Panc1 (cell line): ENCODE measurements around the gene RASSF4. TPM values are rescaled to one million over a fixed set of nuclear protein-coding genes. Genes with fewer than 3 reads are reported as not detected.

Experiments used
- ATAC-seq: fragments of 200-7000 bp; cut with Tn5 transposase; 2 replicates; pipeline ENCODE4 v1.9.1; 2020; ENCODE audit warnings: mild to moderate bottlenecking, moderate library complexity
- BruUV-seq: library from RNA; stranded (reverse); fragments of 400-500 nt; replicated peaks from 2 replicates; lab custom pipeline; 2021; lab: Mats Ljungman, UMichigan
- CTCF ChIA-PET: fragments of 300-600 bp; sonication (Branson Sonifier 250); formaldehyde crosslinking; loops from one replicate; lab custom pipeline; 2022; ENCODE audit warnings: antibody characterized with exemption; lab: Charles Lee
- POLR2A ChIA-PET: fragments of 300-600 bp; sonication (Branson Sonifier 250); formaldehyde crosslinking; loops from one replicate; lab custom pipeline; 2022; ENCODE audit warnings: antibody characterized with exemption; lab: Charles Lee
- DNase-seq: peaks from one replicate; pipeline ENCODE4 v3.0.0-alpha.2; 2010; ENCODE audit warnings: low read depth, low spot score
- H3K27ac ChIP-seq: 2 replicates; pipeline ENCODE4 v1.5.1; 2011; ENCODE audit warnings: mild to moderate bottlenecking, low read length, inconsistent platforms
- H3K27me3 ChIP-seq: fragments of 200-500 bp; sonication (Bioruptor generic); 2 replicates; pipeline ENCODE4 v1.6.0; 2014; ENCODE audit warnings: low read length, inconsistent platforms; ENCODE audit not compliant: control insufficient read depth, insufficient read depth
- H3K36me3 ChIP-seq: fragments of 200-500 bp; sonication (Bioruptor generic); 2 replicates; pipeline ENCODE4 v1.5.1; 2014; ENCODE audit warnings: inconsistent platforms, mild to moderate bottlenecking, low read length, moderate library complexity; ENCODE audit not compliant: control insufficient read depth, insufficient read depth
- H3K4me1 ChIP-seq: 2 replicates; pipeline ENCODE4 v1.5.1; 2011; ENCODE audit warnings: inconsistent platforms, mild to moderate bottlenecking, low read length, moderate library complexity; ENCODE audit not compliant: control insufficient read depth, insufficient read depth
- H3K4me3 ChIP-seq, 2 experiments: 2 replicates each; pipeline ENCODE4 v1.5.1; 2011 to 2012; ENCODE audit warnings: low read depth in 2 of 2, low read length in 2 of 2, mild to moderate bottlenecking in 2 of 2, inconsistent platforms in 1 of 2, moderate library complexity in 1 of 2
- H3K9me3 ChIP-seq: fragments of 200-500 bp; sonication (Bioruptor generic); 2 replicates; pipeline ENCODE4 v1.5.1; 2014; ENCODE audit warnings: low read depth, mild to moderate bottlenecking, inconsistent platforms, low read length, moderate library complexity; ENCODE audit not compliant: control insufficient read depth, insufficient read depth
- POLR2AphosphoS5 ChIP-seq: IDR thresholded peaks from 2 replicates; pipeline ENCODE4 v1.6.1; 2012; ENCODE audit warnings: mild to moderate bottlenecking, low read depth, low read length, moderate library complexity
- SIN3A ChIP-seq: IDR thresholded peaks from 2 replicates; pipeline ENCODE4 v1.6.1; 2012; ENCODE audit warnings: low read depth, mild to moderate bottlenecking, low read length, moderate library complexity, borderline replicate concordance; ENCODE audit not compliant: insufficient read depth
- TCF7L2 ChIP-seq: IDR thresholded peaks from 2 replicates; pipeline ENCODE4 v1.6.1; 2011; ENCODE audit warnings: mild to moderate bottlenecking, low read depth, low read length, inconsistent platforms
- in situ Hi-C: cut with HindIII; loops from 2 replicates; pipeline ENCODE4 v1.10.0; 2016; ENCODE audit warnings: low sequenced_read_pairs, low pct_unique_long_range_greater_than_20kb
- intact Hi-C: fragments of 100-400 bp; cut with micrococcal nuclease; formaldehyde crosslinking; loops from one replicate; pipeline ENCODE4 v1.10.0; 2022; ENCODE audit not compliant: unreplicated experiment
- total RNA-seq: library from RNA; stranded (reverse); gene quantifications from one replicate; pipeline ENCODE4 v1.2.1, GENCODE V29; 2021; ENCODE audit not compliant: unreplicated experiment
- TF ChIP-seq, protein P1 (sequence below), 2 experiments: IDR thresholded peaks; 2 replicates each; pipeline ENCODE4 v1.6.1; 2011 to 2012; ENCODE audit warnings: low read depth in 2 of 2, control low read depth in 1 of 2, low read length in 1 of 2, mild to moderate bottlenecking in 1 of 2, moderate library complexity in 1 of 2; ENCODE audit not compliant: insufficient read depth in 1 of 2
- TF ChIP-seq, protein P2 (sequence below): fragments of 450-650 bp; IDR thresholded peaks from 2 replicates; pipeline ENCODE4 v1.5.1; 2017; ENCODE audit warnings: mild to moderate bottlenecking

The RASSF4 gene
- total RNA-seq, 1 experiment from 2014 or later, result 13.9 TPM

DNA sequence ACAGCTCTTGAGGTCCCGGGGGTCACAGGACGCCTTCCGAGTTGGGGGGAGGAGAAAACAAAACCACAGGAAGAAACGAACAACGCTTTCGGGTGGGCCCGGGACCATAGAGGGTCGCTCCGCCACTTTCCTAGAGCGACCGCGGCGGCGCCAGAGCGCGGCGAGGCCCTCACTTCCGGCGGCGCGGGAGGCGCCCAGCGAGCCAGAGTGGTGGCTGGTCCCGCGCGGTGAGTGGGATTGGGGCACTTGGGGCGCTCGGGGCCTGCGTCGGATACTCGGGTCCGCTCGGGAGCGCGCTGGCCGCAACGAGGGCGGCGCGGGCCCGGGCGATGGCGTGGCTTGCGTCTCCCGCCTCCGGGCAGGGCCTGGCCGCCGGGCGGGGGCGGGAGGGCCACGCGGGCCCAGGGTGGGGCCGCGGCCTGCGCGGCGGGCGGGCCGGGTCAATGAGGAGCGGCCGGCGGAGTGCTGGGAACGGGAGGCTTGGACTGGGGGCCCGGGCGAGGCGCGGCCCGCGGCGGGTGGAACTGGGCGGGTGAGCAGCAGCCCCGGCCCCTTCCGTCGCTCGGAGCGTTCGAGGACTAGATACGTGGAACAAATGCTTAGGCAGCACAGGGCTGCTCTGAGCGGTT lies 41.3 kb downstream of the RASSF4 start, which contains the start of gene ZNF22:
TSS of gene ZNF22 (plus strand) at position 172 of the 629 bp plus-strand sequence. CDS start 2,446 bp downstream, outside the sequence.
- ChIA-PET CTCF (interaction anchor here (1.2 kb wide), 1 partner anchor 68 kb away, joined by 4 read pairs; no protein-coding TSS in a partner anchor), POLR2A (no interaction called here)
- peak within 1 kb of the TSS; percentile 93 for H3K27ac ChIP-seq
- TF ChIP-seq TCF7L2, result no peak
- TF ChIP-seq, protein P1, sequence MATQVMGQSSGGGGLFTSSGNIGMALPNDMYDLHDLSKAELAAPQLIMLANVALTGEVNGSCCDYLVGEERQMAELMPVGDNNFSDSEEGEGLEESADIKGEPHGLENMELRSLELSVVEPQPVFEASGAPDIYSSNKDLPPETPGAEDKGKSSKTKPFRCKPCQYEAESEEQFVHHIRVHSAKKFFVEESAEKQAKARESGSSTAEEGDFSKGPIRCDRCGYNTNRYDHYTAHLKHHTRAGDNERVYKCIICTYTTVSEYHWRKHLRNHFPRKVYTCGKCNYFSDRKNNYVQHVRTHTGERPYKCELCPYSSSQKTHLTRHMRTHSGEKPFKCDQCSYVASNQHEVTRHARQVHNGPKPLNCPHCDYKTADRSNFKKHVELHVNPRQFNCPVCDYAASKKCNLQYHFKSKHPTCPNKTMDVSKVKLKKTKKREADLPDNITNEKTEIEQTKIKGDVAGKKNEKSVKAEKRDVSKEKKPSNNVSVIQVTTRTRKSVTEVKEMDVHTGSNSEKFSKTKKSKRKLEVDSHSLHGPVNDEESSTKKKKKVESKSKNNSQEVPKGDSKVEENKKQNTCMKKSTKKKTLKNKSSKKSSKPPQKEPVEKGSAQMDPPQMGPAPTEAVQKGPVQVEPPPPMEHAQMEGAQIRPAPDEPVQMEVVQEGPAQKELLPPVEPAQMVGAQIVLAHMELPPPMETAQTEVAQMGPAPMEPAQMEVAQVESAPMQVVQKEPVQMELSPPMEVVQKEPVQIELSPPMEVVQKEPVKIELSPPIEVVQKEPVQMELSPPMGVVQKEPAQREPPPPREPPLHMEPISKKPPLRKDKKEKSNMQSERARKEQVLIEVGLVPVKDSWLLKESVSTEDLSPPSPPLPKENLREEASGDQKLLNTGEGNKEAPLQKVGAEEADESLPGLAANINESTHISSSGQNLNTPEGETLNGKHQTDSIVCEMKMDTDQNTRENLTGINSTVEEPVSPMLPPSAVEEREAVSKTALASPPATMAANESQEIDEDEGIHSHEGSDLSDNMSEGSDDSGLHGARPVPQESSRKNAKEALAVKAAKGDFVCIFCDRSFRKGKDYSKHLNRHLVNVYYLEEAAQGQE (IDR thresholded peaks at IDR 0.05; ENCODE audit: insufficient read depth in 1 of 2, low read depth in 2 of 2, low read length in 1 of 2), result no peak
- TF ChIP-seq, protein P2, sequence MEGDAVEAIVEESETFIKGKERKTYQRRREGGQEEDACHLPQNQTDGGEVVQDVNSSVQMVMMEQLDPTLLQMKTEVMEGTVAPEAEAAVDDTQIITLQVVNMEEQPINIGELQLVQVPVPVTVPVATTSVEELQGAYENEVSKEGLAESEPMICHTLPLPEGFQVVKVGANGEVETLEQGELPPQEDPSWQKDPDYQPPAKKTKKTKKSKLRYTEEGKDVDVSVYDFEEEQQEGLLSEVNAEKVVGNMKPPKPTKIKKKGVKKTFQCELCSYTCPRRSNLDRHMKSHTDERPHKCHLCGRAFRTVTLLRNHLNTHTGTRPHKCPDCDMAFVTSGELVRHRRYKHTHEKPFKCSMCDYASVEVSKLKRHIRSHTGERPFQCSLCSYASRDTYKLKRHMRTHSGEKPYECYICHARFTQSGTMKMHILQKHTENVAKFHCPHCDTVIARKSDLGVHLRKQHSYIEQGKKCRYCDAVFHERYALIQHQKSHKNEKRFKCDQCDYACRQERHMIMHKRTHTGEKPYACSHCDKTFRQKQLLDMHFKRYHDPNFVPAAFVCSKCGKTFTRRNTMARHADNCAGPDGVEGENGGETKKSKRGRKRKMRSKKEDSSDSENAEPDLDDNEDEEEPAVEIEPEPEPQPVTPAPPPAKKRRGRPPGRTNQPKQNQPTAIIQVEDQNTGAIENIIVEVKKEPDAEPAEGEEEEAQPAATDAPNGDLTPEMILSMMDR, result no peak; the same call in 1 of the 2 replicates
- TF ChIP-seq SIN3A, result no peak
- no peak; the same call in 1 of the 2 replicates for TF ChIP-seq POLR2AphosphoS5
- H3K4me3 ChIP-seq, result peak within 1 kb of the TSS; percentile 53 to 60
- H3K27me3 ChIP-seq, result no peaks in the 10 kb centered on the region
- no TSS peak for BruUV-seq
- DNase-seq (no peak), ATAC-seq (peak; percentile 92)
- no peaks in the 10 kb centered on the region; the same call in 1 of the 2 replicates for H3K36me3 ChIP-seq
- in situ Hi-C loops, result no loop called here
- H3K4me1 ChIP-seq, result peaks cover 10% of the 10 kb centered on the region; the same call in 1 of the 2 replicates
- intact Hi-C loops, result loop anchor here (10.0 kb wide), 1 partner anchor 454 kb away; no protein-coding TSS in a partner anchor
- peaks cover 27% of the 10 kb centered on the region; the same call in 1 of the 2 replicates for H3K9me3 ChIP-seq

DNA sequence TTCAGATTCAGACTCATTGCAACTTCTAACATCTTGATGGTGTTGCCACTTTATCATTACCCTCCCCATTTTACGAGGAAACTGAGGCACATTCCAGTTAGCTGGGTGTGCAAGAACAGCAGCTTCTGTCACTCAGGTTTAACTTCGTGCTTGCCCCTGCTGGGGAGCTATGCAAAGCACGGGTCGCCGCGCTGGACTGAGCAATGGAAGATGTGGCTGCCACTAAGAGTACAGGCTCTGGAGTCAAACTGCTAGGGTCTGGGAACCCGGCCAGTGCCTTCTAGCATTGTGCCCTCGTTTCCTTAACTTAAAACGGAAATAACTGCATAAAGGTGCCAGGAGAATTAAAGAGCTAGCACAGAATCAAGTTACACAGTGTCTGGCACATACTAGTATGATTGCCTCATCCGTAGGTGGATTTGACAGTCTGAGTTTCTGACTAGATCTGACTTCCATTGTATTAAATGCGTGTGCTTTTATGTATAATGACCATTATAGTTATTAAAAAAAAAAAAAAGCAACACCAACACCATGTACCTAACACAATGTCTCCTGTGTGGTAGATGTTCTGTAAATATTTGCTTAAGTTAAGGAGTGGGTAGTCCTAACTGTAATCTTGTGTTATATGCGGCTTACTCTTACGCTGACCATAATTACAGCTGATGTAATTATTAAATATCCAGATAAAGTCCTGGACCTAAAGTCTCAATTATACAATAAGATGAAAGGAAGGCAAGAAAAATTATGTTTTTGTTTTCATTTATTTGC lies 42.0 kb downstream of the RASSF4 start:
- ATAC-seq (peak; percentile 87), DNase-seq (peak; percentile 62)
- Histone ChIP-seq H3K9me3 (peaks cover 27% of the 10 kb centered on the region; the same call in 1 of the 2 replicates), H3K27me3 (no peaks in the 10 kb centered on the region), H3K27ac (peak overlapping the region; percentile 93), H3K36me3 (no peaks in the 10 kb centered on the region; the same call in 1 of the 2 replicates), H3K4me1 (peaks cover 9% of the 10 kb centered on the region; the same call in 1 of the 2 replicates), H3K4me3 (peak overlapping the region; percentile 53 to 60)
- POLR2A ChIA-PET, result no interaction called here
- BruUV-seq, result no TSS peak
- intact Hi-C loops, result loop anchor here (10.0 kb wide), 1 partner anchor 453 kb away; no protein-coding TSS in a partner anchor
- in situ Hi-C loops, result no loop called here
- CTCF ChIA-PET, result interaction anchor here (1.2 kb wide), 1 partner anchor 69 kb away, joined by 4 read pairs; no protein-coding TSS in a partner anchor
- no peak; the same call in 1 of the 2 replicates for TF ChIP-seq POLR2AphosphoS5
- TF ChIP-seq, protein P1 (IDR thresholded peaks at IDR 0.05; ENCODE audit: insufficient read depth in 1 of 2, low read depth in 2 of 2, low read length in 1 of 2), result no peak
- TF ChIP-seq SIN3A, result no peak
- TF ChIP-seq, protein P2, result no peak
- TF ChIP-seq TCF7L2, result no peak
